SK-N-SH (cell line): ENCODE measurements around the gene GTPBP4. TPM values are rescaled to one million over a fixed set of nuclear protein-coding genes. Genes with fewer than 3 reads are reported as not detected.

Experiments
- CTCF ChIA-PET: fragments of 300-600, 350-600 bp; formaldehyde crosslinking; extraction: SDS; loops from one replicate; lab custom pipeline; 2021; lab: Yijun Ruan, JAX
- POLR2A ChIA-PET: fragments of 350-600 bp; sonication (Branson Sonifier 250); formaldehyde crosslinking; extraction: SDS; loops from one replicate; lab custom pipeline; 2020; ENCODE audit warnings: antibody characterized with exemption, inconsistent platforms; lab: Yijun Ruan, JAX
- DNase-seq: peaks from one replicate; pipeline ENCODE4 v3.0.0; 2012
- H2AFZ ChIP-seq: fragments of 200-600 bp; sonication (generic); 2 replicates; pipeline ENCODE4 v1.8.1; 2016; ENCODE audit warnings: antibody characterized with exemption, mild to moderate bottlenecking, low read depth
- H3F3A ChIP-seq: fragments of 200-600 bp; sonication (generic); replicated peaks from 2 replicates; pipeline ENCODE3; 2016; ENCODE audit warnings: antibody characterized with exemption, mild to moderate bottlenecking; ENCODE audit not compliant: insufficient read depth
- H3K27ac ChIP-seq, 2 experiments: fragments of 200-500 bp in 1 of 2; fragments of 200-600 bp in 1 of 2; sonication (Bioruptor generic) in 1 of 2; sonication (generic), shearing (Covaris generic) in 1 of 2; 2 replicates each; pipeline versions ENCODE4 v1.5.1 to v1.6.1; 2014 to 2016; ENCODE audit warnings: low read depth in 2 of 2, inconsistent platforms in 1 of 2, low read length in 1 of 2, mild to moderate bottlenecking in 1 of 2, mixed read lengths in 1 of 2
- H3K27me3 ChIP-seq: fragments of 200-600 bp; sonication (generic), shearing (Covaris generic); 2 replicates; pipeline ENCODE4 v1.6.1; 2016; ENCODE audit warnings: mixed run types; ENCODE audit not compliant: insufficient read depth
- H3K36me3 ChIP-seq, 2 experiments: fragments of 200-500 bp in 1 of 2; fragments of 200-600 bp in 1 of 2; sonication (Bioruptor generic) in 1 of 2; sonication (generic) in 1 of 2; replicated peaks in 1 of 2; 2 replicates each; pipeline versions ENCODE3 to v1.5.1; 2014 to 2016; ENCODE audit warnings: low read length in 1 of 2, mild to moderate bottlenecking in 1 of 2; ENCODE audit not compliant: insufficient read depth in 2 of 2, control insufficient read depth in 1 of 2
- H3K4me1 ChIP-seq, 2 experiments: fragments of 200-500 bp in 1 of 2; fragments of 200-600 bp in 1 of 2; sonication (Bioruptor generic) in 1 of 2; sonication (generic), shearing (Covaris generic) in 1 of 2; 2 replicates each; pipeline versions ENCODE4 v1.5.1 to v1.6.1; 2014 to 2016; ENCODE audit warnings: low read depth in 1 of 2, low read length in 1 of 2, mixed run types in 1 of 2; ENCODE audit not compliant: insufficient read depth in 2 of 2, control insufficient read depth in 1 of 2
- H3K4me2 ChIP-seq: fragments of 200-600 bp; sonication (generic), shearing (Covaris generic); 2 replicates; pipeline ENCODE4 v1.6.1; 2017; ENCODE audit warnings: mixed run types
- H3K4me3 ChIP-seq, 2 experiments: fragments of 200-500 bp in 1 of 2; fragments of 200-600 bp in 1 of 2; sonication (Bioruptor generic) in 1 of 2; sonication (generic), shearing (Covaris generic) in 1 of 2; 2 replicates each; pipeline versions ENCODE4 v1.5.1 to v1.8.1; 2014 to 2016; ENCODE audit warnings: low read depth in 2 of 2, inconsistent platforms in 1 of 2, low read length in 1 of 2, mild to moderate bottlenecking in 1 of 2, mixed read lengths in 1 of 2, moderate library complexity in 1 of 2
- H3K79me2 ChIP-seq: fragments of 200-600 bp; sonication (generic); 2 replicates; pipeline ENCODE4 v1.8.1; 2017; ENCODE audit warnings: mild to moderate bottlenecking; ENCODE audit not compliant: insufficient read depth
- H3K9ac ChIP-seq: fragments of 200-600 bp; sonication (generic); 2 replicates; pipeline ENCODE4 v1.6.1; 2017; ENCODE audit warnings: mixed run types
- H3K9me2 ChIP-seq: fragments of 200-600 bp; sonication (generic); 2 replicates; pipeline ENCODE4 v1.6.1; 2017; ENCODE audit warnings: mixed run types
- H3K9me3 ChIP-seq: fragments of 200-600 bp; sonication (generic); 2 replicates; pipeline ENCODE4 v1.6.1; 2017; ENCODE audit warnings: mixed run types, mild to moderate bottlenecking, moderate library complexity
- H4K20me1 ChIP-seq: fragments of 200-600 bp; sonication (generic); 2 replicates; pipeline ENCODE4 v1.6.1; 2017; ENCODE audit warnings: mild to moderate bottlenecking, mixed run types; ENCODE audit not compliant: insufficient read depth
- CHD2 ChIP-seq: fragments of 150-350 bp; IDR thresholded peaks from 2 replicates; pipeline ENCODE4 v1.6.1; 2018; ENCODE audit warnings: low read length; ENCODE audit not compliant: partially characterized antibody
- EZH2phosphoT487 ChIP-seq: fragments of 200-600 bp; sonication (generic); IDR thresholded peaks from 2 replicates; pipeline ENCODE4 v1.6.1; 2017; ENCODE audit warnings: low read depth, mixed run types, mild to moderate bottlenecking, antibody characterized with exemption, moderate library complexity, borderline replicate concordance
- FOXJ3 ChIP-seq: sonication (generic); formaldehyde crosslinking; IDR thresholded peaks from 2 replicates; pipeline ENCODE4 v1.5.1; 2020; ENCODE audit warnings: mild to moderate bottlenecking, missing genetic modification reagents
- GABPA ChIP-seq: IDR thresholded peaks from 2 replicates; pipeline ENCODE4 v1.4.0; 2012; ENCODE audit warnings: low read depth, mild to moderate bottlenecking
- GATA2 ChIP-seq: sonication (generic); formaldehyde crosslinking; IDR thresholded peaks from 2 replicates; pipeline ENCODE4 v1.5.0; 2020; ENCODE audit warnings: mild to moderate bottlenecking, missing genetic modification reagents
- JUND ChIP-seq: IDR thresholded peaks from 2 replicates; pipeline ENCODE4 v1.4.0; 2012
- MXI1 ChIP-seq: IDR thresholded peaks from 2 replicates; pipeline ENCODE4 v1.6.1; 2012; ENCODE audit warnings: mild to moderate bottlenecking, low read depth, low read length, improper control_type of control experiment
- NFIC ChIP-seq: IDR thresholded peaks from 2 replicates; pipeline ENCODE4 v1.4.0; 2012; ENCODE audit warnings: borderline replicate concordance
- POLR2AphosphoS5 ChIP-seq: IDR thresholded peaks from 2 replicates; pipeline ENCODE4 v1.6.1; 2012; ENCODE audit warnings: low read depth, low read length
- RFX5 ChIP-seq: IDR thresholded peaks from 2 replicates; pipeline ENCODE4 v1.6.1; 2012; ENCODE audit warnings: mild to moderate bottlenecking, improper control_type of control experiment, low read length
- YY1 ChIP-seq: IDR thresholded peaks from 2 replicates; pipeline ENCODE4 v1.4.0; 2012; ENCODE audit warnings: low read depth, mild to moderate bottlenecking
- WGBS: methylation state at CpG from one replicate; pipeline ENCODE4 v1.1.6; 2017; ENCODE audit warnings: low lambda C conversion rate; 5-methylcytosine and 5-hydroxymethylcytosine counted together
- polyA plus RNA-seq, 3 experiments: library from polyadenylated mRNA; depleted of rRNA; stranded (reverse); fragments of >200 nt; gene quantifications; 2 replicates each; pipeline ENCODE4 v1.2.3, GENCODE V29; 2012
- TF ChIP-seq, protein P1 (sequence below): IDR thresholded peaks from 2 replicates; pipeline ENCODE4 v1.6.1; 2012; ENCODE audit warnings: mild to moderate bottlenecking, low read depth, low read length, moderate library complexity
- TF ChIP-seq, protein P2 (sequence below): fragments of 150-350 bp; IDR thresholded peaks from 2 replicates; pipeline ENCODE4 v1.6.1; 2017; ENCODE audit warnings: antibody characterized with exemption, low read length, low read depth, borderline replicate concordance

GTPBP4 gene
- polyA plus RNA-seq, 1 of the 3 experiments (the other 2 are of a cell fraction) = 36.6 TPM

DNA sequence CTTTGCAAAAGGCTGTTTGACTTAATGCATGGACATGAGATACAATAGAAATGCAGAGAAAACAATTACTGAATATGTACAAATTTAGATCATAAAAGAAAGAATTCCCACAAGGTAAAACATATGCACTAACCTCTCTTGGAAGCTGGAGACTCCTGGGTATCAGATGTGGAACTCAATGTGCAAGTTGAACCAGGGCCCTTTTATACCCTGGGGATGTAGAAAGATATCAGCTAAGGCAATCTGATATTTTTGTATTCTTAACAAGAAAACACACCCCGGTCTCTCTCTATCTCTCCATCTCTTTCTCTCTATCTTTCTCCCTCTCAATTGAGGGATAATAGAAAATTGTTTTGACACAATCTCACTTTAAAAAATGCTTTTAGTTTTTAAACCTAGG, 37.4 kb downstream of the GTPBP4 start, which contains the start of gene IDI2:
TSS of gene IDI2 (minus strand) at position 177 of the 400 bp plus-strand sequence. CDS start 1,136 bp downstream, outside the sequence.
- no peak within 1 kb of the TSS for H2AFZ ChIP-seq
- H4K20me1 ChIP-seq = no peaks in the 10 kb centered on the region
- H3K79me2 ChIP-seq = no peaks in the 10 kb centered on the region
- H3K36me3 ChIP-seq = peaks cover 0 to 2% of the 10 kb centered on the region in 2 experiments
- CTCF ChIA-PET = interaction anchor here (0.7 kb wide), 1 partner anchor 36 kb away, joined by 4 read pairs; no protein-coding TSS in a partner anchor
- 57% methylated on average over 1 of the region's 1 CpG for WGBS
- DNase-seq = no peak
- no peak within 1 kb of the TSS for H3K4me2 ChIP-seq
- no peaks in the 10 kb centered on the region for H3K9me3 ChIP-seq
- peaks cover 0 to 3% of the 10 kb centered on the region in 2 experiments; a peak in 2 of 4 replicates for H3K4me1 ChIP-seq
- H3K27ac ChIP-seq = no peak within 1 kb of the TSS
- no peak within 1 kb of the TSS for H3K9ac ChIP-seq
- POLR2A ChIA-PET = no interaction called here
- H3K9me2 ChIP-seq = no peaks in the 10 kb centered on the region
- TF ChIP-seq GABPA = no peak
- H3K4me3 ChIP-seq = no peak within 1 kb of the TSS
- H3F3A ChIP-seq = no peaks in the 10 kb centered on the region
- no peaks in the 10 kb centered on the region for H3K27me3 ChIP-seq

DNA sequence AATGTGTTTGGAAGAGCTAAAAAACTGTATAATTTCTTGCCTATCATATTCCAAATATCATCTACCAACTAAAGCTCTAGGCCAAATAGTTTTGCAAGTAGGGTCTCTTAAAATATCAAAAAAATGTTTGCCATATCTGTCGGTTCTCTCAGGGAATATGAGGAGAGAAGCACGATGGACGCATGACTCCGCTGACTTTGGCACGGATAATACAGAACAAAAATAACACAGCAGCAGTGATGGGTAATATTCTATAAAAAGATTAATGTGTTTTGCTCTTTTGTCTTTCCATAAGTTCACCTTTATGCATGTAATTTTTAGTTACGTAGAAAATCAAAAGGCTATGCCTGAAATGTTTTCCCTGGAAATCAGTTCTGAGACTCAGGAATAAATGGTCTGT, 38.3 kb downstream of the GTPBP4 start:
- H3K4me1 ChIP-seq = peaks cover 0 to 3% of the 10 kb centered on the region in 2 experiments; a peak in 2 of 4 replicates
- POLR2A ChIA-PET = no interaction called here
- DNase-seq = no peak
- no peaks in the 10 kb centered on the region for H3K79me2 ChIP-seq
- no peak overlapping the region for H3K4me2 ChIP-seq
- CTCF ChIA-PET = no interaction called here
- H3K36me3 ChIP-seq = peaks cover 0 to 3% of the 10 kb centered on the region in 2 experiments
- H3K4me3 ChIP-seq = no peak overlapping the region
- H3K27ac ChIP-seq = no peak overlapping the region
- WGBS = 95% methylated on average over 6 of the region's 6 CpGs
- H3F3A ChIP-seq = no peaks in the 10 kb centered on the region
- no peaks in the 10 kb centered on the region for H3K9me2 ChIP-seq
- H4K20me1 ChIP-seq = no peaks in the 10 kb centered on the region
- TF ChIP-seq, protein P1, sequence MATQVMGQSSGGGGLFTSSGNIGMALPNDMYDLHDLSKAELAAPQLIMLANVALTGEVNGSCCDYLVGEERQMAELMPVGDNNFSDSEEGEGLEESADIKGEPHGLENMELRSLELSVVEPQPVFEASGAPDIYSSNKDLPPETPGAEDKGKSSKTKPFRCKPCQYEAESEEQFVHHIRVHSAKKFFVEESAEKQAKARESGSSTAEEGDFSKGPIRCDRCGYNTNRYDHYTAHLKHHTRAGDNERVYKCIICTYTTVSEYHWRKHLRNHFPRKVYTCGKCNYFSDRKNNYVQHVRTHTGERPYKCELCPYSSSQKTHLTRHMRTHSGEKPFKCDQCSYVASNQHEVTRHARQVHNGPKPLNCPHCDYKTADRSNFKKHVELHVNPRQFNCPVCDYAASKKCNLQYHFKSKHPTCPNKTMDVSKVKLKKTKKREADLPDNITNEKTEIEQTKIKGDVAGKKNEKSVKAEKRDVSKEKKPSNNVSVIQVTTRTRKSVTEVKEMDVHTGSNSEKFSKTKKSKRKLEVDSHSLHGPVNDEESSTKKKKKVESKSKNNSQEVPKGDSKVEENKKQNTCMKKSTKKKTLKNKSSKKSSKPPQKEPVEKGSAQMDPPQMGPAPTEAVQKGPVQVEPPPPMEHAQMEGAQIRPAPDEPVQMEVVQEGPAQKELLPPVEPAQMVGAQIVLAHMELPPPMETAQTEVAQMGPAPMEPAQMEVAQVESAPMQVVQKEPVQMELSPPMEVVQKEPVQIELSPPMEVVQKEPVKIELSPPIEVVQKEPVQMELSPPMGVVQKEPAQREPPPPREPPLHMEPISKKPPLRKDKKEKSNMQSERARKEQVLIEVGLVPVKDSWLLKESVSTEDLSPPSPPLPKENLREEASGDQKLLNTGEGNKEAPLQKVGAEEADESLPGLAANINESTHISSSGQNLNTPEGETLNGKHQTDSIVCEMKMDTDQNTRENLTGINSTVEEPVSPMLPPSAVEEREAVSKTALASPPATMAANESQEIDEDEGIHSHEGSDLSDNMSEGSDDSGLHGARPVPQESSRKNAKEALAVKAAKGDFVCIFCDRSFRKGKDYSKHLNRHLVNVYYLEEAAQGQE = no peak
- no peak for TF ChIP-seq RFX5
- TF ChIP-seq, protein P2, sequence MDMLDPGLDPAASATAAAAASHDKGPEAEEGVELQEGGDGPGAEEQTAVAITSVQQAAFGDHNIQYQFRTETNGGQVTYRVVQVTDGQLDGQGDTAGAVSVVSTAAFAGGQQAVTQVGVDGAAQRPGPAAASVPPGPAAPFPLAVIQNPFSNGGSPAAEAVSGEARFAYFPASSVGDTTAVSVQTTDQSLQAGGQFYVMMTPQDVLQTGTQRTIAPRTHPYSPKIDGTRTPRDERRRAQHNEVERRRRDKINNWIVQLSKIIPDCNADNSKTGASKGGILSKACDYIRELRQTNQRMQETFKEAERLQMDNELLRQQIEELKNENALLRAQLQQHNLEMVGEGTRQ = no peak
- TF ChIP-seq CHD2 = no peak
- TF ChIP-seq POLR2AphosphoS5 = no peak
- TF ChIP-seq NFIC = no peak
- TF ChIP-seq MXI1 = no peak
- no peak for TF ChIP-seq EZH2phosphoT487
- TF ChIP-seq GATA2 (CRISPR knock-in tag) = no peak
- no peak for TF ChIP-seq YY1
- TF ChIP-seq JUND = no peak
- no peak for TF ChIP-seq FOXJ3
- H3K9ac ChIP-seq = no peak overlapping the region
- H3K27me3 ChIP-seq = no peaks in the 10 kb centered on the region
- no peaks in the 10 kb centered on the region for H3K9me3 ChIP-seq
- H2AFZ ChIP-seq = no peak overlapping the region
